Measurements from ENCODE around the gene ZSCAN1. TPM values are rescaled to one million over a fixed set of nuclear protein-coding genes. Genes with fewer than 3 reads are reported as not detected.

The ZSCAN1 gene
- total and polyA plus RNA-seq, 10 of the 15 experiments (the other 5 are each of a cell fraction or from before 2014, with no cell fraction given): not detected

DNA sequence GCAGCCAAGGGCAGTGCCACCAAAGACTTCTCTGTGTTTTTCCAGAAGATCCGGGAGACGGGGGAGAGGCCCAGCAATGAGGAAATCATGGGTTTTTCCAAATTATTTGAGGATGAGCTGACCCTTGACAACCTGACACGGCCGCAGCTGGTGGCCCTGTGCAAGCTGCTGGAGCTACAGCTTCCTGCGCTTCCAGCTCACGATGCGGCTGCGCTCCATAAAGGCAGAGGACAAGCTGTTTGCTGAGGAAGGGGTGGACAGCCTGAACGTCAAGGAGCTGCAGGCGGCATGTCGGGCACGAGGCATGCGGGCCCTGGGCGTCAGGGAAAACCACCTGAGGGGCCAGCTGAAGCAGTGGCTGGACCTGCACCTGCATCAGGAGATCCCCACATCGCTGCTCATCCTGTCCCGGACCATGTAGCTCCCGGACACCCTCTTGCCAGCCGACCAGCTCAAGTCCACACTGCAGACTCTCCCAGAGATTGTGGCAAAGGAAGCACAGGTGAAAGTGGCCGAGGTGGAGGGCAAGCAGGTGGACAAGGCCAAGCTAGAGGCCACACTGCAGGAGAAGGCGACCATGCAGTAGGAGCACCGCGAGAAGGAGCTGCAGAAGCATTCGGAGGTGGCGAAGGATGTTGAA lies 11.7 kb downstream of the ZSCAN1 start (continued):
- TF ChIP-seq IKZF1 (conservative IDR thresholded peaks at IDR 0.05) (no peak), CBFB (IDR thresholded peaks at IDR 0.05; ENCODE audit: low read depth) (no peak)

DNA sequence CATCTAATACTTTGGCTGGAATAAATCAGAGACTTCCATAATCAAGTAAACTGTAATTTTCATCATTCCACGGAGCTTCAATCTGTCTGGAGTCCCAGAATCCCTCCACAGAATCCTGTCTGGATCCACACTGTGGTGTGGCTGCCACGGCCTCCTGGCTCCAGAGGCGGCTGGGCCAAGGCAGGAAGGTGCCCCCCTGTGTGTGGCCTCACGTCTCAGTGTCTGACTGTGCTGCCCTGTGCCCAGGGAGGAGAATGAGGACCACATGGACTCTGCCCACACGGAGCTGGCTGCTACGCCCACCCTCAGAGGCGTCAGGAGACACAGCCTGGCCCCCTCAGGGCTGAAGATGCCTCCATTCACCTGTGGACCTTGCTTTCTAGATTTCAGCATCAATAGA lies 13.0 kb downstream of the ZSCAN1 start:
- ChIA-PET POLR2A (no interaction called here), SMC1A (ENCODE audit: uncharacterized antibody, unreplicated experiment) (no interaction called here), RAD21 (ENCODE audit: unreplicated experiment) (no interaction called here), CTCF (no interaction called here)
- H3K27ac ChIP-seq (ENCODE audit: control insufficient read depth, insufficient read depth): no peak overlapping the region
- no peaks in the 10 kb centered on the region for H3K4me1 ChIP-seq (ENCODE audit: control insufficient read depth, insufficient read depth, low read length)
- ATAC-seq: no peak
- H3K36me3 ChIP-seq (ENCODE audit: control insufficient read depth in 2 of 2, insufficient read depth in 2 of 2, low read length in 1 of 2): no peaks in the 10 kb centered on the region
- intact Hi-C loops (cut with micrococcal nuclease; ENCODE audit: unreplicated experiment): no loop called here
- H4K20me1 ChIP-seq (ENCODE audit: control insufficient read depth, insufficient read depth): no peaks in the 10 kb centered on the region
- no peak for DNase-seq (ENCODE audit: low read depth, low spot score)
- H3K4me2 ChIP-seq (ENCODE audit: control insufficient read depth, insufficient read depth): no peak overlapping the region
- no peak for FAIRE-seq
- no peaks in the 10 kb centered on the region for H3K79me2 ChIP-seq (ENCODE audit: control insufficient read depth, insufficient read depth, low read length)
- WGBS (ENCODE audit: insufficient coverage, insufficient replicate concordance, low lambda C conversion rate, missing lambda C conversion rate): 6% methylated on average over 7 of the region's 7 CpGs
- peaks cover 2% of the 10 kb centered on the region; the same call in 1 of the 3 replicates for H3K9me3 ChIP-seq (replicated peaks; ENCODE audit: control insufficient read depth, insufficient read depth, low read length)
- no TSS peak for BruUV-seq (replicated peaks)
- H3K4me3 ChIP-seq: no peak overlapping the region
- H2AFZ ChIP-seq (ENCODE audit: control insufficient read depth, low read depth, low read length): no peak overlapping the region
- TF ChIP-seq ESRRA (IDR thresholded peaks at IDR 0.05; ENCODE audit: low read length) (no peak), IRF4 (IDR thresholded peaks at IDR 0.05; ENCODE audit: low read depth, low read length) (no peak), YBX1 (IDR thresholded peaks at IDR 0.05) (no peak), IKZF2 (IDR thresholded peaks at IDR 0.05) (no peak), STAT3 (IDR thresholded peaks at IDR 0.05; ENCODE audit: low read depth, low read length) (no peak), RB1 (IDR thresholded peaks at IDR 0.05; ENCODE audit: borderline replicate concordance) (no peak), PML (IDR thresholded peaks at IDR 0.05; ENCODE audit: low read length) (no peak), ATF7 (IDR thresholded peaks at IDR 0.05; ENCODE audit: low read depth) (no peak), CREB1 (IDR thresholded peaks at IDR 0.05; ENCODE audit: low read depth) (no peak), RELA (IDR thresholded peaks at IDR 0.05; ENCODE audit: borderline replicate concordance, partially characterized antibody) (no peak), NFYB (IDR thresholded peaks at IDR 0.05; ENCODE audit: insufficient read depth, low read depth, low read length) (no peak), PAX8 (IDR thresholded peaks at IDR 0.05) (no peak), SIN3A (IDR thresholded peaks at IDR 0.05; ENCODE audit: low read depth, low read length) (no peak), FOXM1 (IDR thresholded peaks at IDR 0.05; ENCODE audit: low read depth, low read length) (no peak)
- TF ChIP-seq, protein P1, sequence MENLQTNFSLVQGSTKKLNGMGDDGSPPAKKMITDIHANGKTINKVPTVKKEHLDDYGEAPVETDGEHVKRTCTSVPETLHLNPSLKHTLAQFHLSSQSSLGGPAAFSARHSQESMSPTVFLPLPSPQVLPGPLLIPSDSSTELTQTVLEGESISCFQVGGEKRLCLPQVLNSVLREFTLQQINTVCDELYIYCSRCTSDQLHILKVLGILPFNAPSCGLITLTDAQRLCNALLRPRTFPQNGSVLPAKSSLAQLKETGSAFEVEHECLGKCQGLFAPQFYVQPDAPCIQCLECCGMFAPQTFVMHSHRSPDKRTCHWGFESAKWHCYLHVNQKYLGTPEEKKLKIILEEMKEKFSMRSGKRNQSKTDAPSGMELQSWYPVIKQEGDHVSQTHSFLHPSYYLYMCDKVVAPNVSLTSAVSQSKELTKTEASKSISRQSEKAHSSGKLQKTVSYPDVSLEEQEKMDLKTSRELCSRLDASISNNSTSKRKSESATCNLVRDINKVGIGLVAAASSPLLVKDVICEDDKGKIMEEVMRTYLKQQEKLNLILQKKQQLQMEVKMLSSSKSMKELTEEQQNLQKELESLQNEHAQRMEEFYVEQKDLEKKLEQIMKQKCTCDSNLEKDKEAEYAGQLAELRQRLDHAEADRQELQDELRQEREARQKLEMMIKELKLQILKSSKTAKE (IDR thresholded peaks at IDR 0.05; ENCODE audit: low read depth, poor library complexity, severe bottlenecking): no peak
- H3K9ac ChIP-seq (ENCODE audit: control insufficient read depth, insufficient read depth, low read length): no peak overlapping the region
- in situ Hi-C loops (cut with MboI): no loop called here
- H3K27me3 ChIP-seq (replicated peaks in 1 of 2; ENCODE audit: control insufficient read depth in 2 of 2, insufficient read depth in 2 of 2, low read length in 1 of 2): no peaks in the 10 kb centered on the region

Data from GM12878 (cell line).